Measurements from ENCODE around the gene POLR1G.
"Not testable (repeated sequence)": the region's sequence is repeated elsewhere in the genome, so short reads cannot be mapped to it uniquely, and the experiment has no call there.

The POLR1G gene

GRCh38 chr19:45419895-45420294 is 13.5 kb downstream of the POLR1G start:
- in situ Hi-C loops (cut with MboI; ENCODE audit: low sequenced_read_pairs): no loop called here

- in situ Hi-C loops (cut with MboI; ENCODE audit: low sequenced_read_pairs): no loop called here
These were observed 13.9 kb downstream of the POLR1G start for GRCh38 chr19:45420356-45420755.

DNA sequence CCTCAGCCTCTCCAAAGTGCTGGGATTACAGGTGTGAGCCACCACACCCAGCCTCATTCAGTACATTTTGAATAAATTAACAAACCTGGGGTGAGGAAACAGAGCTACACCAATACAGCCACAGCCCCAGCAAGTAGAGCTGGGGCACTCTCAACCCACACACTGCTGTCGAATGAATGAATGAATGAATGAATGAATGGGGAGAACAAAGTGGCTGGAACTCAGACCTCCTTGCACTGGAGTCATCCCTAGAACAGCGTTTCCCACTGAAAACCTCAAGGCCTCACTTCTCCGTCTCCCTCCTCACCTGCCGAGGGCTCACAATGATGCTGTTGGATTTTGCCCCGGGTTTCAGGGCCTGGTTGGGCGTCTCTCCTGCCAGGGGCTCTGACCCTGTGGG is 14.4 kb downstream of the POLR1G start:
- in situ Hi-C loops (cut with MboI; ENCODE audit: low sequenced_read_pairs): no loop called here

GRCh38 chr19:45421947-45422498 is 15.6 kb downstream of the POLR1G start:
- in situ Hi-C loops (cut with MboI; ENCODE audit: low sequenced_read_pairs): no loop called here

DNA sequence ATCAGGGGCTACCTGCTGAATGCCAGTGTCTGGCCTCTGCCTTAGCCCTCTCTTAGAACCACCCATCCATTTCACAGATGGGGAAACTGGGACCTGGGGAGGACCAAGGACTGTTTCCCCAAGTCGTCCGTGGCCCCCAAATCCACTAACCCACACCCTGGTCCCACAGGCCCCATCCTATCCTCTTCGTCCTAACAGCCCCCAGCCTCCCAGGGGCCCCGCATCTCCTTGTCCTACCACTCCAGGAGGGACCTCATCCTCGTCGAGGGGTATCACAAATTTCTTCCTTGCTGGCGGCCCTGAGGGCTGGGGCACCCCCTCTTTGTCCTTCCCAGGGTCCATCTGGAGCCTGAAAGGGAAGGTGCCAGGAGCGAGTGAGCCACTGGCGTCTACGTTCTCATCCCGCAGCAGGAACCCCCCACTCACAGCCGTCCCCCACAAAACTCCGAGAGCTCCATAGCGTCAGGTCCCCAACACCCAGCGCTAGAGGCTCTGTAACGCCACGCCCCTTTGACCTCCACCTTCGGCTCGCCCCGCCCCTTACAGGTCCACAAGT is 16.7 kb downstream of the POLR1G start:
- in situ Hi-C loops (cut with MboI; ENCODE audit: low sequenced_read_pairs): no loop called here

DNA sequence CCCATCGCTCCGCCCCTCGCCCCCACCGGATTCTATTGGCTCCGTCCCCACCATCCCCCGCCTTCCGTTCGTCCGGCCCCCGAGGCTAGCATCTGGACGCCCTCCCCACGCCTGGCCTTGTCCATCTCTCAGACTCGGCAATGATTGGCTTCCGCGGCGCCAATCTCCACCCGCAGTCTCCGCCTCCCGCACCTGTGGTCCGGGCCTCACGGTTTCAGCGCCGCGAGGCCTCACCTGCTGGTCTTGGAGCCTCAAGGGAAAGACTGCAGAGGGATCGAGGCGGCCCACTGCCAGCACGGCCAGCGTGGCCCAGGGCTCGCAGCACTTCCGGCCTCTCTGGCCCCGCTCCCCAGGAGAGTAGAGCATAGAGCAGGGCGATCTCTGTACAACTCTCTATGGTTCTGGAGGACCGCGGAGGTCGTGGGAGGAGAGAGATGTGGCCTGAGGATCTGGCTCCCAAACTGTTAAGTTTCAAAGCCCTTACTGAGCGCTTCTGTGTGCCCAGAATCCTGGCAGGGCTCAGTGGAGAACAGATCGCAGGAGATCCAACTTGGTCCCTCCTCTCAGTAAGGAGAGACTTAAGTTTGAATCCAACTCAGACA is 17.2 kb downstream of the POLR1G start, which contains the start of gene ERCC1:
Gene ERCC1, minus strand, starts transcription at position 329 of the 602 bp plus-strand sequence. CDS start 543 bp downstream, outside the sequence.
- in situ Hi-C loops (cut with MboI; ENCODE audit: low sequenced_read_pairs): no loop called here

DNA sequence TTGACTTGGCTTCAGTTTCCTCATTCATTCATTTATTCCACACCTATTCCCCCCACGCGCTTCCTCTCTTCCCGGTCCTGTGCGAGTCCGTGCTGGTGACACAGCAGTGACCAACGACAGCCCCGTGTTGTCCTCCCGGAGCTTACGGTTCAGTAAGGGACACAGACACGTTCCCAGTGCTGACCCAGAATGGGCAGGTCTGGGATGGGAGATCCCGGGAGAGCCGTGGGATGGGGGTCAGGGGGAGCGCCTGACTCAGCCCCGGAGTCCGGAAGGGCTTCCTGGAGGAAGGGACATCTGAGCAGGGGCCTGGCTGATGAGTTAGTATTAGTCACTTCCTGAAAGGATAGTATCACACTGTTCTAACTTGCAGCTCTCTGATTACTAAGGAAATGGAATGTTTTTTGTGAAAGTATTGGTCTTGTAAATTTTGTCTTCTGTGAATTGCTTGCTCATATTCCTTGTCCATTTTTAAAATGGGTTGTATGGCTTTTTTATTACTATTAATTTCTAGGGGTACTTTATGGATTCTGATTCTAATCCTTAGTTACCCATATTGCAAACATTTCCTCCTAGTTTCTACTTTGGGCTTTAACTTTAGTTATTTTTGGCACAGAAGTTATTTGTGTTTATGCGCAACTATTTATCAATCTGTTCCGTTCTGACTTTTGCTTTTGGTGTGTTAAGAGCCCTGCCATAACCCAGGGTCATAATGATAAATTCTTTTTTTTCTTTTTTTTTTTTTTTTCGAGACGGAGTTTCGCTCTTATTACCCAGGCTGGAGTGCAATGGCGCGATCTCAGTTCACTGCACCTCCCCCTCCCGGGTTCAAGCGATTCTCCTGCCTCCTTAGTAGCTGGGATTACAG is 18.0 kb downstream of the POLR1G start:
- in situ Hi-C loops (cut with MboI; ENCODE audit: low sequenced_read_pairs): no loop called here

DNA sequence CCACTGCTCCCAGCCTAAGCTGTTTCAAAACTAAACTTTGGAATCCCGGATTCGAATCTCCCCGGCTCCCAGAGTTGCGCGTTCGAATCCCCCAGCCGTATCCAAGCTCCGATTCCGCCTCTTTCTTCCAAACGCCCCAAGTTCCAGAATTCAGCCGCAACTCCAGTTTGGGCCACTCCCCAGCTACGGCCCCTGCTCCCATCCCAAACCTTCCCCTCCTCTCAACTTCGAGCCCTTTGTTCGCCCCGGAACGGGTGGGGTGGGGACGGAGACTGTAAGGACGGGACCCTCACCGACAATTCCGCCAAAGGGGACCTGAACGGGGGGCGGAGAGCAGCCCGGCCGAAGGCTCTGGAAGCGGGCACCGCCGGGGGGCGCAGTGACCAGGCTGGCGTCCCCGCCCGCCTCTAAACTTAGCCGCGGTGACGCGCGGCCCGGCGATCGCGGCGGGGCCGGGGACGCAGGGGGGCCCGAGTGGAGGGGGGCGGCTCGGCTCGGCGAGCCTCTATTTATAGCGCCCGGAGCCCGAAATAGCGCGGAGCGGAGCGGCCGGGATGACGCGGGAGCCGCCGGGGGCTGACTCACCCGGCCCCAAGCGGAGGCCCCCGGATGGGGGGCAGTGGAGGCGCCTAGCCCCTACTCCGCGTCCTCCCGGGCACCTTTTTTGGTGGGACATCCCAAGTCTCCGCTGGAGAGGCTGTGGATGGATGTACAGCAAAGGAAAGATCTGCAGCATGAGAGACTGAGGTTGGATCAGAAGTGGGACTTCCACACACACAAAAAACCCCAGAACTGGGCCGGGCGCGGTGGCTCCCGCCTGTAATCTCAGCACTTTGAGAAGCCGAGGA is 22.2 kb downstream of the POLR1G start:
- in situ Hi-C loops (cut with MboI; ENCODE audit: low sequenced_read_pairs): no loop called here

- in situ Hi-C loops (cut with MboI; ENCODE audit: low sequenced_read_pairs): not testable (repeated sequence)
These were observed 23.5 kb downstream of the POLR1G start for GRCh38 chr19:45429896-45430295.

GRCh38 chr19:45431008-45431407 is 24.6 kb downstream of the POLR1G start:
- in situ Hi-C loops (cut with MboI; ENCODE audit: low sequenced_read_pairs): not testable (repeated sequence)

GRCh38 chr19:45432543-45432942 is 26.1 kb downstream of the POLR1G start:
- in situ Hi-C loops (cut with MboI; ENCODE audit: low sequenced_read_pairs): not testable (repeated sequence)

DNA sequence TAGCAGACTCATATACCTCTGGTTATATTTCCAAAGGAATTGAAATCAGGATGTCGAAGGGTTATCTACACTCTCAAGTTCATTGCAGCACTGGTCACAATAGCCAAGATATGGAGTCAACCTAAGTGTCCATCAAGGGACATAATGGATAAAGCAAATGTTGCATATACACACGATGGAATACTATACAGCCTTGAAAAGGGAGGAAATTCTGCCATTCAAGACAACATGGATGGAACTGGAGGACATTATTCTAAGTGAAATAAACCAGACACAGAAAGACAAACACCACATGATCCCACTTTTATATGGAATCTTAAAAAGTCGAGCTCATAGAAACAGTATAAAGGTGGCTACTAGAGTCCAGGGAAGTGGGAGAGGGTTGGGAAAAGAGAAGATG is 30.9 kb downstream of the POLR1G start:
- in situ Hi-C loops (cut with MboI; ENCODE audit: low sequenced_read_pairs): loop anchor here (5.0 kb wide), 1 partner anchor 40 kb away; no protein-coding TSS in a partner anchor

GRCh38 chr19:45439190-45439568 is 32.7 kb downstream of the POLR1G start:
- in situ Hi-C loops (cut with MboI; ENCODE audit: low sequenced_read_pairs): loop anchor here (5.0 kb wide), 1 partner anchor 38 kb away; no protein-coding TSS in a partner anchor

- in situ Hi-C loops (cut with MboI; ENCODE audit: low sequenced_read_pairs): loop anchor here (5.0 kb wide), 1 partner anchor 38 kb away; no protein-coding TSS in a partner anchor
These were observed 33.3 kb downstream of the POLR1G start for GRCh38 chr19:45439569-45440258.

- in situ Hi-C loops (cut with MboI; ENCODE audit: low sequenced_read_pairs): no loop called here
These were observed 33.8 kb downstream of the POLR1G start for GRCh38 chr19:45440259-45440638.

DNA sequence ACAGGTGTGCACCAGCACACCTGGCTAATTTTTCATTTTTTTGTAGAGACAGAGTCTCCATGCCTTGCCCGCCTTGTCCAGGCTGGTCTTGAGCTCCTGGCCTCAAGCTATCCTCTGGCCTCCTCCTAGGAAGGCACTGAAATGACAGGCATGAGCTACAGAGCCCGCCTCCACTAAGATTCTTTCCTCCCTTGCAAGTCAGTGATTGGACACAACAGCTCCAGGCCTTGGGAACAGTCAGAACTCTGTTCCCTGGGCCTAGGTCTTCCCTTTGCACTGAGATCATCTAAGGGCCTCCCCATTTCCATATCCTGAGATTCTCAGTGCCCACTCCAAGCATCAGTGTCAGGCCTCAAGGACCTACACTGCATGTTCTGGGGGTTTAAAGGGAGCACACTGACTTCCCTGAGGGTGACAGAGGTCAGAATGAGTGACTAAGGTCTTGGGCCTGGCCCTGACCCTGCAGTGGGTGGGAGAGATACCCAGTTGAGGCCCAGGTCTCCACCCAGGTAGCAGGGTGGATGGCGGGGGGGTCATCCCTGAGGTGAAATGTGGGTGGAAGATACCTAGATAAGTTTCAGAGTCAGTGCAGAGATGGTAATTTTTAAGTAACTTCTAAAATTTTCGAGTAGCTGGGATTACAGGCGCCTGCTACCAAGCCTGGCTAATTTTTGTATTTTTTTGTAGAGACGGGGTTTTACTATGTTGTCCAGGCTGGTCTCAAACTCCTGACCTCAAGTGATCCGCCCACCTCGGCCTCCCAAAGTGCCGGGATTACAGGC is 34.6 kb downstream of the POLR1G start:
- in situ Hi-C loops (cut with MboI; ENCODE audit: low sequenced_read_pairs): no loop called here

DNA sequence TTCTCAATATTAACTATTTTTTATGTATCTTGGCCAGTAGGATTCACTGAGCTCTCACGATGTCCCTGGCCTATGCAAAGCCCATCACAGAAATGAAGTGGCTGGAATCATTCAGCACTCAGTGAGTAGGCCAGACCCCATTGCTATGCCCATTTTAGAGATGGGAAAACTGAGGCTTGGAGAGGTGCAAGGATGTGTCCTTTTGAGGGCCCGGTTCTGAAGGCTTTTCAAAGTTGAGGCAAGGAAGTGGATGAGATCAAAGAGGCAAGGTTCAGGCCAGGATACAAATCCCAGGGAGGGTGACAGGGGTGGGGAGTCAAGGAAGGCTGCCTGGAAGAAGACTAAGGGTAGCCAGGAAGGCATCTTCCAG is 35.9 kb downstream of the POLR1G start:
- in situ Hi-C loops (cut with MboI; ENCODE audit: low sequenced_read_pairs): no loop called here

- in situ Hi-C loops (cut with MboI; ENCODE audit: low sequenced_read_pairs): no loop called here
These were observed 36.5 kb downstream of the POLR1G start for GRCh38 chr19:45442778-45443461.

Data from HL-60/S4 treated with phorbol 12-myristate 13-acetate at 8.2 ng/mL for 4 days and 3 days (cell line).